ENCODE measurements around the gene NTNG2.

DNA sequence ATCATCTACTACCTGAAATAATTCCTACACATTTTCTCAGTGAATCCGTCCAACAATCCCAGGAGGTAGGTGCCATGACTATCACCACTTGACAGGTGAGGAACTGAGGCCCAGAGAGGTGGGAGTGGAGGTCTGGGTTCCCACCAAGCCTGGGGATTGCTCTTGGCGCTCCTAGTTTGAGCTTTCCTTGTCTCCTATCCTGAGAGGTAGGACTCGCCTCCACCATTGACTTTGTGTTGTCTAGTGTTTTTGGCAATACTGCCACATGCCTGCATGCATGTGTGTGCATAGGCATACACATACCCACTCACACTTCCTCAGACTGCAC, 6.3 kb upstream of the NTNG2 start:
- TF ChIP-seq, protein P1, sequence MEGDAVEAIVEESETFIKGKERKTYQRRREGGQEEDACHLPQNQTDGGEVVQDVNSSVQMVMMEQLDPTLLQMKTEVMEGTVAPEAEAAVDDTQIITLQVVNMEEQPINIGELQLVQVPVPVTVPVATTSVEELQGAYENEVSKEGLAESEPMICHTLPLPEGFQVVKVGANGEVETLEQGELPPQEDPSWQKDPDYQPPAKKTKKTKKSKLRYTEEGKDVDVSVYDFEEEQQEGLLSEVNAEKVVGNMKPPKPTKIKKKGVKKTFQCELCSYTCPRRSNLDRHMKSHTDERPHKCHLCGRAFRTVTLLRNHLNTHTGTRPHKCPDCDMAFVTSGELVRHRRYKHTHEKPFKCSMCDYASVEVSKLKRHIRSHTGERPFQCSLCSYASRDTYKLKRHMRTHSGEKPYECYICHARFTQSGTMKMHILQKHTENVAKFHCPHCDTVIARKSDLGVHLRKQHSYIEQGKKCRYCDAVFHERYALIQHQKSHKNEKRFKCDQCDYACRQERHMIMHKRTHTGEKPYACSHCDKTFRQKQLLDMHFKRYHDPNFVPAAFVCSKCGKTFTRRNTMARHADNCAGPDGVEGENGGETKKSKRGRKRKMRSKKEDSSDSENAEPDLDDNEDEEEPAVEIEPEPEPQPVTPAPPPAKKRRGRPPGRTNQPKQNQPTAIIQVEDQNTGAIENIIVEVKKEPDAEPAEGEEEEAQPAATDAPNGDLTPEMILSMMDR (IDR thresholded peaks at IDR 0.05), result no peak
- TF ChIP-seq POLR2AphosphoS5 (IDR thresholded peaks at IDR 0.05) (no peak), EP300 (IDR thresholded peaks at IDR 0.05) (no peak), POLR2A (IDR thresholded peaks at IDR 0.05) (no peak)

All from stomach (tissue), 4 donors.